ENCODE data around the gene CTBP2. TPM values are rescaled to one million over a fixed set of nuclear protein-coding genes. Genes with fewer than 3 reads are reported as not detected.

Gene CTBP2
- polyA plus RNA-seq, 1 donor (not counting 4 experiments of a cell fraction or from before 2014, with no cell fraction given): 76.0 TPM

DNA sequence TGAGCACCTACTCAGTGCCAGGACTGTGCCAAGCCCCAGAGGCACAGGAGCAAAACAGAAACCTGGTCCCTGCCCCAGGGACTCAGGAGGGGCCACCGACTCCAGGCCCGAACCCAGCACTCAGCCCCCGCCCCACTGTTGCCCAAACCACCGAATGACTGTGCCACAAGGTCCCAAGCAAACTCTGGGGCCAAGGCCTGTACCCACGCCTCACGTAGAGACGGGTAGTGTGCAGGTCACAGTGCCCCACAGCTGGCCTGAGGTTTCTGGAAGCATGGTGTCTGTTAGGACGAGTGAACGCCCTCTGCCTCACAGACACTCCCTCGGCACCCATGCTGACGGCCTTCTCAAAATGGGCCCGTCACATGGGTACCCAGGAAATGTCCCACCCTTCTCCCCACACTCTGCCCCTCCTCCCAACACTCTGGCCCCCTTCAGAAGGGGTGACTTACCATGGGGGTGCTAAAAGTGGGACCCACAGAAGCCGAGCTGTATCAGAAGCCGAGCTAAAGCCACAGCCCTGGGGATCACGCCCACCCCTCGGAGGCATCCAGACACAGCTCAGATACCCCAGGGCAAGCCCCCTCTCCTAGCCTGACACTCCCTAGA lies 44.2 kb downstream of the CTBP2 start:
- DNase-seq (ENCODE audit: low read depth, low spot score) (no peak), FAIRE-seq (no peak)
- TF ChIP-seq EZH2 (IDR thresholded peaks at IDR 0.05; ENCODE audit: low read length) (no peak), CTCF (optimal IDR thresholded peaks at IDR 0.05 in 1 of 3, IDR thresholded peaks at IDR 0.05 in 1 of 3, conservative IDR thresholded peaks at IDR 0.05 in 1 of 3; ENCODE audit: extremely low read depth in 1 of 3, insufficient read depth in 2 of 3, low read length in 3 of 3) (no peak)
- H3K4me1 ChIP-seq (ENCODE audit: control insufficient read depth, extremely low read depth, insufficient read depth, low read length): peaks cover 8% of the 10 kb centered on the region
- peaks cover 46% of the 10 kb centered on the region for H4K20me1 ChIP-seq (ENCODE audit: control insufficient read depth, extremely low read depth, insufficient read depth, low read length)
- peaks cover 4% of the 10 kb centered on the region for H3K9me1 ChIP-seq (ENCODE audit: control insufficient read depth, extremely low read depth, insufficient read depth, low read length)
- no peak overlapping the region for H2AFZ ChIP-seq (ENCODE audit: control insufficient read depth, low read length)
- no peak overlapping the region for H3K27ac ChIP-seq (ENCODE audit: control insufficient read depth, insufficient read depth, low read length)
- peaks cover 8 to 21% of the 10 kb centered on the region in 2 experiments for H3K36me3 ChIP-seq (ENCODE audit: control insufficient read depth in 2 of 2, extremely low read depth in 1 of 2, insufficient read depth in 2 of 2, low read length in 2 of 2)
- peaks cover 99% of the 10 kb centered on the region for H3K79me2 ChIP-seq (ENCODE audit: control insufficient read depth, insufficient read depth, low read length)
- no peak overlapping the region for H3K9ac ChIP-seq (ENCODE audit: control insufficient read depth, extremely low read depth, insufficient read depth, low read length)
- no peak overlapping the region for H3K4me2 ChIP-seq (ENCODE audit: control insufficient read depth, extremely low read depth, insufficient read depth, low read depth, low read length)
- dilution Hi-C loops (cut with MboI; ENCODE audit: extremely low pct_ligation_motif_present, low sequenced_read_pairs): no loop called here
- no peaks in the 10 kb centered on the region for H3K27me3 ChIP-seq (ENCODE audit: control insufficient read depth, extremely low read depth, insufficient read depth, low read length)
- no peak overlapping the region for H3K4me3 ChIP-seq (ENCODE audit: control insufficient read depth in 2 of 3, extremely low read depth in 1 of 3, insufficient read depth in 2 of 3, low read depth in 1 of 3, low read length in 3 of 3)
- no peaks in the 10 kb centered on the region for H3K9me3 ChIP-seq (ENCODE audit: control insufficient read depth, low read depth, low read length)

DNA sequence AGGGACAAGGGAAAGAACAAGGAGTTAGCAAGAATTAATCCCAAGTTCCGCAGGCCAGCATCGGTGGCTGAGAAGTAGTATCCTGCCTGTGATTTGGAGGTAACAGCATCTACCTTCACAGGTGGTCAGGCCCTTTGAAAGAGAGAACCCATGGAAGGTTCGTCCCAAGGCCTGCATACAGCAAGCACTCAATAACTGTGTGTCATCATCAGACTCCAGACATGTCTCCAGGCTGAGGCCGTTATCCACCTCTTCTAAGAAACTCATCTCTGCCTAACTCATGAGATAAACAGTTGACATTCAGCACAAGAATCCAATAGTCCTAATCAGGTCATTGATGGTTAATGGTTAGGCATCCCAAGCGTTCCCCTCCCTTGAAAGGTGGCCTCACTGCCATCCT lies 45.0 kb downstream of the CTBP2 start:
- DNase-seq (ENCODE audit: low read depth, low spot score): no peak
- H3K36me3 ChIP-seq (ENCODE audit: control insufficient read depth in 2 of 2, extremely low read depth in 1 of 2, insufficient read depth in 2 of 2, low read length in 2 of 2): peaks cover 8 to 21% of the 10 kb centered on the region in 2 experiments
- no peak overlapping the region for H3K9ac ChIP-seq (ENCODE audit: control insufficient read depth, extremely low read depth, insufficient read depth, low read length)
- H3K4me2 ChIP-seq (ENCODE audit: control insufficient read depth, extremely low read depth, insufficient read depth, low read depth, low read length): no peak overlapping the region
- H3K27me3 ChIP-seq (ENCODE audit: control insufficient read depth, extremely low read depth, insufficient read depth, low read length): no peaks in the 10 kb centered on the region
- H3K4me1 ChIP-seq (ENCODE audit: control insufficient read depth, extremely low read depth, insufficient read depth, low read length): peaks cover 2% of the 10 kb centered on the region
- dilution Hi-C loops (cut with MboI; ENCODE audit: extremely low pct_ligation_motif_present, low sequenced_read_pairs): no loop called here
- peaks cover 42% of the 10 kb centered on the region for H4K20me1 ChIP-seq (ENCODE audit: control insufficient read depth, extremely low read depth, insufficient read depth, low read length)
- H2AFZ ChIP-seq (ENCODE audit: control insufficient read depth, low read length): no peak overlapping the region
- no peak for TF ChIP-seq CTCF (optimal IDR thresholded peaks at IDR 0.05 in 1 of 3, IDR thresholded peaks at IDR 0.05 in 1 of 3, conservative IDR thresholded peaks at IDR 0.05 in 1 of 3; ENCODE audit: extremely low read depth in 1 of 3, insufficient read depth in 2 of 3, low read length in 3 of 3)
- no peak for TF ChIP-seq EZH2 (IDR thresholded peaks at IDR 0.05; ENCODE audit: low read length)
- H3K4me3 ChIP-seq (ENCODE audit: control insufficient read depth in 2 of 3, extremely low read depth in 1 of 3, insufficient read depth in 2 of 3, low read depth in 1 of 3, low read length in 3 of 3): no peak overlapping the region
- H3K9me3 ChIP-seq (ENCODE audit: control insufficient read depth, low read depth, low read length): no peaks in the 10 kb centered on the region
- peaks cover 99% of the 10 kb centered on the region for H3K79me2 ChIP-seq (ENCODE audit: control insufficient read depth, insufficient read depth, low read length)
- no peak overlapping the region for H3K27ac ChIP-seq (ENCODE audit: control insufficient read depth, insufficient read depth, low read length)
- FAIRE-seq: no peak
- peaks cover 4% of the 10 kb centered on the region for H3K9me1 ChIP-seq (ENCODE audit: control insufficient read depth, extremely low read depth, insufficient read depth, low read length)

All from keratinocyte (primary cell).